HL-60/S4 treated with retinoic acid at 250 ng/mL for 4 days and 3 days (cell line): ENCODE data around the gene LPP.

Experiments
- in situ Hi-C: fragments of 300-500 bp; cut with MboI; formaldehyde crosslinking; loops from 2 replicates; pipeline ENCODE4 v1.7.0; 2022; ENCODE audit warnings: low sequenced_read_pairs

The LPP gene

GRCh38 chr3:188196232-188196990, 42.5 kb downstream of the LPP start:
- in situ Hi-C loops, result no loop called here

GRCh38 chr3:188197388-188197847, 43.5 kb downstream of the LPP start:
- in situ Hi-C loops, result no loop called here

GRCh38 chr3:188198001-188198400, 44.0 kb downstream of the LPP start:
- in situ Hi-C loops, result no loop called here

GRCh38 chr3:188198760-188199327, 44.9 kb downstream of the LPP start:
- in situ Hi-C loops, result no loop called here

- in situ Hi-C loops, result no loop called here
Measured at GRCh38 chr3:188199386-188199785, 45.4 kb downstream of the LPP start.

- in situ Hi-C loops, result no loop called here
Measured at GRCh38 chr3:188200481-188200880, 46.5 kb downstream of the LPP start.

- in situ Hi-C loops, result no loop called here
Measured at GRCh38 chr3:188202358-188203138, 48.6 kb downstream of the LPP start.

GRCh38 chr3:188204526-188204925, 50.6 kb downstream of the LPP start:
- in situ Hi-C loops, result no loop called here

GRCh38 chr3:188205992-188206416, 52.0 kb downstream of the LPP start:
- in situ Hi-C loops, result no loop called here

GRCh38 chr3:188206787-188207186, 52.8 kb downstream of the LPP start:
- in situ Hi-C loops, result no loop called here

- in situ Hi-C loops, result no loop called here
Measured at GRCh38 chr3:188207941-188208515, 54.1 kb downstream of the LPP start.

GRCh38 chr3:188208516-188208981, 54.6 kb downstream of the LPP start:
- in situ Hi-C loops, result no loop called here

- in situ Hi-C loops, result no loop called here
Measured at GRCh38 chr3:188209034-188209433, 55.1 kb downstream of the LPP start.

GRCh38 chr3:188209740-188210139, 55.8 kb downstream of the LPP start:
- in situ Hi-C loops, result no loop called here

GRCh38 chr3:188211476-188211875, 57.5 kb downstream of the LPP start:
- in situ Hi-C loops, result no loop called here

GRCh38 chr3:188212308-188212969, 58.5 kb downstream of the LPP start:
- in situ Hi-C loops, result no loop called here

- in situ Hi-C loops, result no loop called here
Measured at GRCh38 chr3:188214442-188214841, 60.5 kb downstream of the LPP start.

GRCh38 chr3:188215129-188215528, 61.2 kb downstream of the LPP start:
- in situ Hi-C loops, result no loop called here

GRCh38 chr3:188217011-188217463, 63.1 kb downstream of the LPP start:
- in situ Hi-C loops, result no loop called here

GRCh38 chr3:188217726-188218125, 63.8 kb downstream of the LPP start:
- in situ Hi-C loops, result no loop called here

- in situ Hi-C loops, result no loop called here
Measured at GRCh38 chr3:188218603-188219002, 64.6 kb downstream of the LPP start.
